HepG2 (cell line): ENCODE measurements around the gene MBTPS1. TPM values are rescaled to one million over a fixed set of nuclear protein-coding genes. Genes with fewer than 3 reads are reported as not detected.
A peak's percentile ranks its signal among the peaks of the same experiment; 100 is the strongest.

ENCODE experiments used
- ATAC-seq: fragments of 200-7000 bp; cut with Tn5 transposase; 3 replicates; pipeline ENCODE4 v1.9.1; 2020; ENCODE audit warnings: mild to moderate bottlenecking, moderate library complexity
- BruUV-seq: library from RNA; stranded (reverse); fragments of 400-500 nt; replicated peaks from 2 replicates; lab custom pipeline; 2021; lab: Mats Ljungman, UMichigan
- CTCF ChIA-PET: fragments of 300-600 bp; formaldehyde crosslinking; extraction: SDS; loops from one replicate; lab custom pipeline; 2021; ENCODE audit warnings: low total read pairs, inconsistent platforms, low intra/inter-chr PET ratio; lab: Yijun Ruan, JAX
- POLR2A ChIA-PET: fragments of 350-600 bp; sonication (Branson Sonifier 250); formaldehyde crosslinking; loops from one replicate; lab custom pipeline; 2020; ENCODE audit warnings: antibody characterized with exemption, inconsistent platforms; lab: Yijun Ruan, JAX
- DNase-seq: peaks from one replicate; pipeline ENCODE4 v3.0.0-alpha.2; 2015; ENCODE audit warnings: low spot score
- FAIRE-seq: peaks from 3 replicates; lab custom pipeline; 2011; peaks lifted over from hg19 to GRCh38; lab: Jason Lieb, UNC
- H2AFZ ChIP-seq: one replicate; pipeline ENCODE4 v1.6.1; 2011; ENCODE audit warnings: low read length, inconsistent platforms
- H3K27ac ChIP-seq: fragments of 300-600 bp; 3 replicates; pipeline ENCODE4 v1.8.0; 2011; ENCODE audit warnings: mixed run types, mild to moderate bottlenecking, mixed read lengths, low read length, inconsistent platforms; ENCODE audit not compliant: insufficient read depth; ENCODE audit errors: extremely low read length
- H3K27me3 ChIP-seq, 2 experiments: fragments of 200-600 bp in 1 of 2; 2 replicates in 1 of 2; 3 replicates in 1 of 2; pipeline versions ENCODE4 v1.6.0 to v1.8.0; 2011; ENCODE audit warnings: low read length in 2 of 2, mild to moderate bottlenecking in 2 of 2, moderate library complexity in 2 of 2, inconsistent platforms in 1 of 2; ENCODE audit not compliant: insufficient read depth in 2 of 2, control insufficient read depth in 1 of 2
- H3K36me3 ChIP-seq, 2 experiments: fragments of 200-600 bp in 1 of 2; replicated peaks in 1 of 2; 2 replicates in 1 of 2; 3 replicates in 1 of 2; pipeline versions ENCODE4 v1.5.1 to v1.8.0; 2011; ENCODE audit warnings: low read length in 2 of 2, inconsistent platforms in 1 of 2; ENCODE audit not compliant: insufficient read depth in 2 of 2, control insufficient read depth in 1 of 2
- H3K4me1 ChIP-seq: 2 replicates; pipeline ENCODE4 v1.5.1; 2012; ENCODE audit warnings: low read length, inconsistent platforms; ENCODE audit not compliant: insufficient read depth
- H3K4me2 ChIP-seq: 2 replicates; pipeline ENCODE4 v1.6.0; 2011; ENCODE audit warnings: low read depth, low read length, inconsistent platforms
- H3K4me3 ChIP-seq, 3 experiments: fragments of 200-600 bp in 1 of 3; sonication (generic), shearing (Covaris generic) in 1 of 3; replicated peaks in 1 of 3; 2 replicates each; pipeline ENCODE4 v1.5.1; 2011 to 2016; ENCODE audit warnings: low read length in 3 of 3, inconsistent platforms in 2 of 3, low read depth in 2 of 3, mild to moderate bottlenecking in 2 of 3, control low read depth in 1 of 3, mixed read lengths in 1 of 3; ENCODE audit not compliant: insufficient read depth in 1 of 3
- H3K79me2 ChIP-seq: one replicate; pipeline ENCODE4 v1.6.1; 2011; ENCODE audit warnings: low read length, inconsistent platforms; ENCODE audit not compliant: insufficient read depth
- H3K9ac ChIP-seq: 2 replicates; pipeline ENCODE4 v1.6.0; 2011; ENCODE audit warnings: mild to moderate bottlenecking, low read depth, low read length, inconsistent platforms; ENCODE audit not compliant: insufficient read depth
- H3K9me3 ChIP-seq: 2 replicates; pipeline ENCODE4 v1.5.1; 2012; ENCODE audit warnings: mild to moderate bottlenecking, low read length
- H4K20me1 ChIP-seq: 2 replicates; pipeline ENCODE4 v1.6.0; 2011; ENCODE audit warnings: inconsistent platforms, mild to moderate bottlenecking, low read length, moderate library complexity; ENCODE audit not compliant: insufficient read depth
- ZMYM3 ChIP-seq: sonication (generic); formaldehyde crosslinking; IDR thresholded peaks from 2 replicates; pipeline ENCODE4 v1.5.1; 2020; ENCODE audit warnings: mild to moderate bottlenecking, missing genetic modification reagents
- ZNF768 ChIP-seq: sonication (generic); formaldehyde crosslinking; IDR thresholded peaks from 2 replicates; pipeline ENCODE4 v1.4.0; 2020; ENCODE audit warnings: missing genetic modification reagents
- ZNF776 ChIP-seq: sonication (generic); formaldehyde crosslinking; IDR thresholded peaks from 2 replicates; pipeline ENCODE4 v1.4.0; 2020; ENCODE audit warnings: mild to moderate bottlenecking, missing genetic modification reagents
- WGBS: methylation state at CpG from one replicate; pipeline ENCODE4 v1.1.6; 2017; ENCODE audit warnings: low lambda C conversion rate; 5-methylcytosine and 5-hydroxymethylcytosine counted together
- in situ Hi-C: cut with HindIII; loops from 2 replicates; pipeline ENCODE4 v1.10.0; 2017; ENCODE audit warnings: low pct_unique_long_range_greater_than_20kb; ENCODE audit not compliant: extremely low pct_ligation_motif_present
- intact Hi-C: fragments of 100-400 bp; cut with micrococcal nuclease; formaldehyde crosslinking; loops from one replicate; pipeline ENCODE4 v1.10.0; 2022; ENCODE audit not compliant: unreplicated experiment
- polyA plus RNA-seq, 8 experiments: library from polyadenylated mRNA; depleted of rRNA in 3 of 8; stranded (reverse) in 7 of 8; unstranded in 1 of 8; fragments of >200 nt; fragmentation: Illumina TruSeq in 4 of 8; extraction: Trizol in 4 of 8; gene quantifications; 2 replicates each; pipeline versions ENCODE4 v1.2.1 to v1.2.3, GENCODE V29; 2011 to 2016; ENCODE audit warnings: low read depth in 4 of 8, missing spikeins in 1 of 8, mixed read lengths in 1 of 8; ENCODE audit not compliant: insufficient read depth in 1 of 8
- small RNA-seq, 3 experiments: library from RNA; depleted of rRNA; stranded (forward); fragments of <200 nt; gene quantifications; one replicate each; pipeline ENCODE3, GENCODE V24; 2012; ENCODE audit warnings: low read depth in 2 of 3, low replicate concordance in 1 of 3; ENCODE audit not compliant: insufficient read length in 3 of 3, insufficient read depth in 2 of 3
- total RNA-seq, 5 experiments: library from RNA; depleted of rRNA; stranded (reverse); fragments of >200 nt; fragmentation: Illumina TruSeq; extraction: Trizol; gene quantifications; 2 replicates each; pipeline ENCODE4 v1.2.3, GENCODE V29; 2016; ENCODE audit warnings: low read depth in 1 of 5

The MBTPS1 gene
- total and polyA plus RNA-seq, 2 of the 13 experiments (the other 11 are each of a cell fraction or from before 2014, with no cell fraction given), result 56.7 to 91.3 TPM

DNA sequence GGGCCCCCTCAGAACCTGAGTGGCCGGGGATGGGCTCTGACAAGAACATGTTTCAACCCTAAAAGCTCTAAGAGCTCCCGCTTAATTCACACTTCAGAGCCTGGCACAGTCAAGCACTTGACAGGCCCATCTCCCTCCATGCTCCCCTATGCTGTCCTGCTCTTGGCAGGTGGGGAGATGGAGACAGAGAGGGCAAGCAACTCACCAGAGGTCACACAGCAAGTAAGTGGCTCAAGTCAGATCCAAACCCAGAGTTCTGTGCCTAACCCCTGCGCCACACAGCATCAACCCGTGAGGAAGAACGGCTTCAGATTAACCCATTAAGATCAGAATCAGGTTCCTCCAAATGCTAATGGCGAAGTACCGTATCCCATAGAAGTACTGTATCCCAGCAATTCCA lies 112.3 kb downstream of the MBTPS1 start:
- ATAC-seq, result no peak
- Histone ChIP-seq H3K36me3 (no peaks in the 10 kb centered on the region), H3K9me3 (peaks cover 4% of the 10 kb centered on the region), H2AFZ (no peak overlapping the region), H3K79me2 (no peaks in the 10 kb centered on the region), H3K4me2 (no peak overlapping the region), H4K20me1 (no peaks in the 10 kb centered on the region), H3K4me1 (no peaks in the 10 kb centered on the region)
- FAIRE-seq, result no peak
- POLR2A ChIA-PET, result interaction anchor here (0.6 kb wide), 1 partner anchor 206 kb away, joined by 4 read pairs; no protein-coding TSS in a partner anchor
- CTCF ChIA-PET, result no interaction called here
- TF ChIP-seq ZMYM3 (CRISPR knock-in tag) (0 out of 2 replicates have a peak, but pooled peaks have one; percentile 57), ZNF776 (CRISPR knock-in tag) (no peak), ZNF768 (peak; percentile 98)
- TF ChIP-seq, all 625 proteins: peak for 2
- in situ Hi-C loops (no loop called here), intact Hi-C loops (no loop called here)
- Histone ChIP-seq H3K27me3 (peaks cover 12 to 63% of the 10 kb centered on the region in 2 experiments), H3K27ac (no peak overlapping the region), H3K9ac (no peak overlapping the region), H3K4me3 (no peak overlapping the region)
- 46% methylated on average over 6 of the region's 7 CpGs for WGBS
- DNase-seq, result no peak
- no TSS peak for BruUV-seq

Small RNA genes within 50 kb of the gene (small RNA-seq; reads per million reads assigned to genes)
- 0 reads per million in 3 experiments for gene RNA5SP432

Other genes starting within 250 kb of the MBTPS1 start
- 2.8 and 4.0 TPM in 2 replicates for gene MLYCD, start 217.8 kb downstream of the MBTPS1 start, total RNA-seq (2016; rRNA removed; fragmentation: Illumina TruSeq; extraction: Trizol)
- 1.8 and 2.0 TPM in 2 replicates for gene MLYCD, start 217.8 kb downstream of the MBTPS1 start, polyA plus RNA-seq (2011; rRNA removed)
- gene OSGIN1, start 163.7 kb downstream of the MBTPS1 start, total RNA-seq (2016; rRNA removed; fragmentation: Illumina TruSeq; extraction: Trizol), result 18.1 and 27.1 TPM in 2 replicates
- 20.5 and 26.5 TPM in 2 replicates for gene OSGIN1, start 163.7 kb downstream of the MBTPS1 start, polyA plus RNA-seq (2011; rRNA removed)
- 0.49 TPM in 1 of 2 replicates, not detected in the other for gene NECAB2, start 148.7 kb downstream of the MBTPS1 start, total RNA-seq (2016; rRNA removed; fragmentation: Illumina TruSeq; extraction: Trizol)
- 0.21 TPM in 1 of 2 replicates, not detected in the other for gene NECAB2, start 148.7 kb downstream of the MBTPS1 start, polyA plus RNA-seq (2011; rRNA removed)
- gene SLC38A8, start 74.1 kb downstream of the MBTPS1 start, total RNA-seq (2016; rRNA removed; fragmentation: Illumina TruSeq; extraction: Trizol), result 0.24 TPM in 1 of 2 replicates, not detected in the other
- 0.37 and 0.61 TPM in 2 replicates for gene SLC38A8, start 74.1 kb downstream of the MBTPS1 start, polyA plus RNA-seq (2011; rRNA removed)
- 41.0 and 49.7 TPM in 2 replicates for gene HSDL1, start 28.2 kb upstream of the MBTPS1 start, total RNA-seq (2016; rRNA removed; fragmentation: Illumina TruSeq; extraction: Trizol)
- gene HSDL1, start 28.2 kb upstream of the MBTPS1 start, polyA plus RNA-seq (2011; rRNA removed), result 38.5 and 49.2 TPM in 2 replicates
- gene DNAAF1, start 28.4 kb upstream of the MBTPS1 start, total RNA-seq (2016; rRNA removed; fragmentation: Illumina TruSeq; extraction: Trizol), result 0.04 TPM in 1 of 2 replicates, not detected in the other
- gene DNAAF1, start 28.4 kb upstream of the MBTPS1 start, polyA plus RNA-seq (2011; rRNA removed), result 0.07 TPM in 1 of 2 replicates, not detected in the other
- gene TAF1C, start 70.1 kb upstream of the MBTPS1 start, total RNA-seq (2016; rRNA removed; fragmentation: Illumina TruSeq; extraction: Trizol), result 8.3 and 15.6 TPM in 2 replicates
- 20.8 and 25.2 TPM in 2 replicates for gene TAF1C, start 70.1 kb upstream of the MBTPS1 start, polyA plus RNA-seq (2011; rRNA removed)
- gene ADAD2, start 74.2 kb upstream of the MBTPS1 start, total RNA-seq (2016; rRNA removed; fragmentation: Illumina TruSeq; extraction: Trizol), result not detected in 2 replicates
- gene ADAD2, start 74.2 kb upstream of the MBTPS1 start, polyA plus RNA-seq (2011; rRNA removed), result not detected in 2 replicates
- gene KCNG4, start 123.1 kb upstream of the MBTPS1 start, total RNA-seq (2016; rRNA removed; fragmentation: Illumina TruSeq; extraction: Trizol), result not detected in 2 replicates
- gene KCNG4, start 123.1 kb upstream of the MBTPS1 start, polyA plus RNA-seq (2011; rRNA removed), result not detected in 2 replicates
- gene WFDC1, start 177.9 kb upstream of the MBTPS1 start, total RNA-seq (2016; rRNA removed; fragmentation: Illumina TruSeq; extraction: Trizol), result not detected in 2 replicates
- not detected in 2 replicates for gene WFDC1, start 177.9 kb upstream of the MBTPS1 start, polyA plus RNA-seq (2011; rRNA removed)